ENCODE results near the gene SPACA9.

SPACA9 gene

DNA sequence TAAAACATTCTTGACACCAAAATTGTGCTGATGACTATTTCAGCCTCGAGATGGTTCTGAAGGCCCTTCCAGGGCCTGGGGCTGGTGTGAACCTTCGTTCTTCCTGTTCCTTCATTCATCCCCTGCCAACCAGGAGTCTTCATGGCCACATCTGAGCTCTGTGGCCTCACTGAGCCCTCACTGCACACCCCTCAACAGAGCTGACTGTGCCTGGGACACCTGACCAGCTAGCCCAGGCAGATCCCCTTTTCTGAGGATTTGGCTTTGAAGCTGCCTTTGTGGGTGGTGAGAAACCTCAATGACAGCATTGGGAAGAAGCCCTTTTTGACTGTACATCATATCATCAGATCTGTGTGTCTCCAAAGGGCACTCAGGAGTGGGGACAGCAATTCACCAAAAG lies 14.4 kb upstream of the SPACA9 start:
- no peak for DNase-seq

DNA sequence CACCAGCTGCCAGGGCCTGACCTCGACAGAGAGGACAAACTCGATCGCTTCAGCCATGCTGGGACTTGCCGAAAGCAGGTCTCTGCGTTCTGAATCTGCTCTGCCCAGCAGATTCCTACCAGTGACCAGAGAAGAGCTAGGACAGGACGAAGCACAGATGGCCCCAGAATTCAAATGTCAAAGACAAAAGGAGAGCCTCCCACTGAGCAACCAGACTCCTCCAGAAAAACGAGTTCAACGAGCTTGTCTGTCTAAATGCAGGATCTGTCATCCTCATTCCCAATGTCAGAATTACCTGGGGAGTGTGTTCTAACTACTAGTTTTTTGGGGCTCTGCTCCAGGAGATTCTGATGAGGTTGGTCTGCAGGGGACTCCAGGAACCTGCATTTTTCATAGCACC lies 14.0 kb upstream of the SPACA9 start:
- DNase-seq = no peak

DNA sequence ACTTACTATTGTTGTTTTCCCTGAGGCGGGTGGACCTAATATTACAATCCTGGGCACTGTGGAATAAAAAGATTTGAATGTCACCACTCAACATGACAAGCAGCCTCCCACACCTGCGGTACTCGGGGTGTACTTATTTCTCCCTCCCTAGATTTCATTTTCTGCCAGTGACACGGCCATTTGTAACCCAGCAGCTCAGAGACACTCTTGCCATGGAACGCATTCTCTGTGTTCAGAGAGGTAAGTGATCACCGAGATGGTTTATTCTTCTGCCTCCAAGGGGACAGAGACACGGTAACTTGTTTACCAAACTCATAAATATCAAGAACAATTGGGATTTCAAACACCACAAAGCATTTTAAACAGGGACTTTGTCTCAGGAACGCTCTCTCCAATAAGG lies 11.8 kb upstream of the SPACA9 start:
- DNase-seq = no peak

DNA sequence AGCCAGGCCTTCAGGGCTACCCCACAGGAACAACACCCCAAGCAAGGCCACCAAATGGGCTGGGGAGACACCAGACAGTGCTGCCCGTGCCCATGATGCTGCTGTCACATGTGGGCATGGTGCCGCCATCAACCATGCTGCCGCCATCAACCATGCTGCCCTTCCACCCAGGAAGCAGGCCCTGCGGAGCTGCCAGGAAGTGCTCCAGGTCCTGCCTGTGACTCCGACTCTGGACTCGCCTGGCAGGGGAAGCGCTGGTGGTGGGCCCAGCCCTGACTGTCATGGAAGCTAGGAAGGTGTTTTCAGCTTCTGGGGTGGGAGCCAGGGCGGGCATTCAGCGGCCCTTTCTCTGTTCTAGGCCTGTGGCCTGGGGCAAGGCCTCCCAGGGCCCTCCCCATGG lies 9.4 kb upstream of the SPACA9 start:
- no peak for DNase-seq

DNA sequence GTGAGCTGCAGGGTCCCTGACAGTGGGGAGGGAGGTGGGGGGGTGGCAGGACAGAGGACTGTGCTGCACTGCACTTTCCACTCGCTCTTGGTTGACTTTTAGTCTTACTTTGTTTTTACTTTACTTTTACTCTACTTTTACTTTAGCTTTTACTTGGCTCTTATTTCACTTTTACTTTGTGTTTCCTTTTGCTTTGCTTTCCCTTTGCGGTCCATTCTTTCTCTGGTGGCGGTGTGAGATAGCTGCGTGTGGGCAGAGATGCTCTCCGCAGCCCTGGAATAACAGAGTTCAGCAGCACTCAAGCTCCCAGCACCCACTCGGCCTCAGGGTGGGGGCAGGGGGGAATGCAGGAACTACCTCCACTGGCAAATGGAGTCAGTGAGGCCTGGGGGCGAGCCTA lies 5.3 kb upstream of the SPACA9 start:
- no peak for DNase-seq

DNA sequence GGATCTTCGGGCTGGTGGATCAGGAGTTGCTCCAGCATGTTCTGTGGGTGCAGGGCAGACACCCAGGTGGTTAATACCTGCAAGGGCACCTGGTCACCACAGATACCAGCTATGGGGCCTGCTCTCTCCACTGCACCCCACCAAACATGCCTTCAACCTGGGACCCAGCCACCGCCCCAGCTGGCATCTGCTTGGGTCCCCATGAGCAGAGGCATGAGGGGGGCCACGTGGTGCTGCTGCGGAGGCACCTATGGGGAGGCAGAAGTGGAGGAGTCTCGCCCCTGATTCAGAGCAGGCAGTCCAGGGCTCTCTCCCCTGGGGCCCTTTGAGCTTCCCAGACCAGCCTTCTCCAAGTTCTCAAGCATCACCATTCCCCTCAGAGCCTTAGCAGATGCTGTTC lies 3.5 kb upstream of the SPACA9 start:
- DNase-seq = no peak

DNA sequence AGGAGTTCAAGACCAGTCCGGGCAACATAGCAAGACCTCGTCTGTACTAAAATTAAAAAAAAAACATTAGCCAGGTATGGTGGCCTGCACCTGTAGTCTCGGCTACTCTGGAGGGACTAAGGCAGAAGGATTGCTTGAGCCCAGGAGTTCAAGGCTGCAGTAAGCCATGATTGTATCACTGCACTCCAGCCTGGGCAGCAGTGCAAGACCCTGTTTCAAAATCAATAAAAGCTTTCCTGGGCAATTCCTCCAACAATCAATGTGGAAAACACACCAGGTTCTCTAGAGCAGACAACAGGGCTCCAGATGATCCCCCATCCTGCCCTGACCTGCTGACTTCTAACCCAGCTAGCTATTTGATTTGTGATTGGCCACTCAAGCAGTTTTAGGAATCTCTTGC lies 1.8 kb upstream of the SPACA9 start:
- no peak for DNase-seq

DNA sequence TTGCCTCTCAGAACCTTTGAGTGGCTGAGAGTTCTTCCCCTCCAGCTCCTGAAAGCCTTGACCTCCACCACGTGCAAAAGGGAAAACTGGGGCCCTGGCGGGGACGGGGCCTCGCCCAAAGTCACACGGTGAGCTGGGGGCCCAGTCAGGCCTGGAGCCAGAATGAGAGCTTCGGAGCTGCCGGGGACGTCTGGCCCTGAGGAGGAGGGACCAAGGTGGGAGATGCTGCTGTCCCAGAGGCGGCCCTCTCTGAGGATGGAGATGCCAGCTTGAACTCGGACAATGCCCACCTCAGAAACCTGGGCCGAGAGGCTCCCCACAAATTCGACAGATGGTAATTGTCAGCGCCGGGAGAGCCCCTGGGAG lies 1.3 kb upstream of the SPACA9 start:
- no peak for DNase-seq

DNA sequence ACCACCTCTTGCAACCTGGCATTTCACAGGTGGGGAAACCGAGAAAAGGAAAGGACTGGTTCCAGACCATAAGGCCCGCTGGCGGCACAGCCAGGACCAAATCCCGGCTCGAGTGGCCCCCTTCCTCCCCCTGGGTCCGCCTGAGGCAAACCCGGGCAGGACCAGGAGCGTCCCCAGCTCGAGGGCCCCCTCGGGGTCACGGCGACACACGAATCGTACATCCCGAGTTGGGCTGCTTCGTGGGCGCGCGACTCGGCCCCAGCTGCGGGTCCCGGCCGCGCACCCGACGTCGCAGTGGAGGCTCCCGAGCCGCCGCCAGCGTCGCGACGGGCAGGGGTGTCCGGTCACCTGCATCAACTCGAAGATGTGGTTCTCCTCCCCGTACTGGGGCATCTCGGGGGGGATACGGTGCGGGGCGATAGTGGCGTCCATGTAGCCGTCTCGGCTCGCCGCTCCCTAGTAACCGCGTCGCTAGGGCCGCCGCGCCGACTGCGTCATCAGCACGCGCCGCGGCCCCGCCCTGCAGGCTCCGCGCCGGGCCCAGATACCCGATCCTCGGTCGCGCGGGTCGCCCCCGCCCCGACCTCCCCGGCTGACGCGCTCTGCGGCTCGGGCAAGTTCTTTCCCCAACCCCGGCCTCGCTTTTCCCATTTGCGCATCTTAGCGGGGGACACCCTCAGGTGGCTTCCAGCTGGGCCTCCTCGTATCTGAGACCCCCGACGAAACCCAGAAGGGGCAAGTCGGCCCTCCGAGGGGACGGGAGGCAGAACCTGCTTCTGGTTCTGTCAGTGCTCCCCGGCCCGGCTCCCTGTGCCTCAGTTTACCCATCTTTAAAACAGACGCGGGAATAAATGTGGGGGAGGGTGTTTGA lies 639 bp upstream of the SPACA9 start, which contains the start of gene AK8:
TSS of gene AK8 (minus strand) at position 461 of the 871 bp plus-strand sequence. CDS start at position 432, 29 bp downstream.
- peak; percentile 22 to 61 for DNase-seq

DNA sequence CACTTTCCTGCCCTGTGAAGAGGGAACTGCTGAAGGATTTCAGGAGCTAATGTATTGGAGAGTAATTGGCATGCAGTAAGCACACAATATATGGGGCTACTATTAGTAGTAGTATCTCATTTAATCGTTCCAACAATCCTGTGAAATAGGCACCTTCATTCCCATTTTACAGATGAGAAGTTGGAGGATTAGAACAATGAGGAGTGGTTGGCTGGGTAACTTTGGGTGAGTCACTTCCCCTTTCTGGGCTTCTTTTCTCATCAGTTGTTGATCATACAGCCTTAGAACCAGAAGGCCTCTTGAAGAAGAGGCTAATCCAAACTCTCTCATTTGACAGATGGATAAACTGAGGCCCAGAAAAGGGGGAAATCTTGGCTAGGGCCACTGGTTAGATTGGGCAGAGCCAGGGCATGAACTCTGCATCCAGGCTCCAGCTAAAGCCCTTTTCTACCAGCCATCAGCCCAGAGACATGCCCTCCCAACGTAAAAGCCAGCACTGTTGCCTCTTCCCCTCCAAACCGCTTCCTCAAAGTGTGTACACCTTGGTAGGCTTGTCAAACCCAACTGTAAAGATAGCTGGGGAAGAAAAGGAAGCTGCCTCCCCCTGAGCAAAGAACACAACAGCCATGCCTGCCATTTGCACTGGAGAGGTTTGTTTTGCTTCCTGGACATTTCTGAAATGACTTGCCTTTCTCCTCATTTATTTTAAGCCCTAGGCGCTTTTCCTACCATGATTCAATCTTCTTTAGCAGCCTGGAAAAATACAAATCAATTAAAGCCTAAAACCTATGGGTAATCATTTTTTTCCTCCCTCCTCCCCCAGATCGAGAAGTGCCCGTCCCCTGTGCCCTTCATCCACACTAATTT lies 992 bp downstream of the SPACA9 start:
- no peak for DNase-seq

DNA sequence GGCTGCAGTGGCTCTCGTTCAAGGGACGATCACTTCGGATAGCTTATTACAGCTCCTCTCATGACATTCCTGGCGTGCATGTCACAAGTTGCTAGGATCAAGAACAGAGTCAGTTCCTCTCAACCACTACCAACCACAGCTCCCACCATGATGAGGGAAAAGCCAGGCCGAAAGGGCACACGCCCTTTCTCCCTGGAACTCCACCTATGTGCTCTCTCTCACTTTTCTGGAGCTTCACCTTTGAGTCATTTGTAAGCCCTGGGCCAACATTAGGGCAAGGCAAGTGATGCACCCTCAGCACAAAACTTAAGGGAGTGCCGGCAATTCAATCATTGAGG lies 1.6 kb downstream of the SPACA9 start:
- DNase-seq = no peak

DNA sequence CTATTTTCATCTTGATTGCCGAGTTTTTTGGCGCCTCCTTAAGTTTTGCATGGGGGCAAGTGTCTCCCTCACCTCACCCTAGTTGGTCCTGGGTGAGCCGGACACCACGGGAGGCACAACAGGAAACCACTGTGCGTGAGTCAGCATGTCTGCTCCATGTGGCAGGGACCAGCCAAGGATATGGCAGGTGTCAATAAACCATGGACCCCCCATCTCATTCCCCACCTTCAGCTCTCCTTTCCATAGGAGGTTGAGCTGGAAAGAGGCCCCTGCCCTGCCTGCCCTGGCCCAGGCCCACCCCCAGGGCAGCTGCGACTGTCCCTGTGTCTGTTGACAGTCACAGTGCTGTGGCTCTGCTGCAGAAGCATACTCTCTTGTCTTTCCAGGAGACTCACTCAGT lies 3.1 kb downstream of the SPACA9 start:
- DNase-seq = no peak

DNA sequence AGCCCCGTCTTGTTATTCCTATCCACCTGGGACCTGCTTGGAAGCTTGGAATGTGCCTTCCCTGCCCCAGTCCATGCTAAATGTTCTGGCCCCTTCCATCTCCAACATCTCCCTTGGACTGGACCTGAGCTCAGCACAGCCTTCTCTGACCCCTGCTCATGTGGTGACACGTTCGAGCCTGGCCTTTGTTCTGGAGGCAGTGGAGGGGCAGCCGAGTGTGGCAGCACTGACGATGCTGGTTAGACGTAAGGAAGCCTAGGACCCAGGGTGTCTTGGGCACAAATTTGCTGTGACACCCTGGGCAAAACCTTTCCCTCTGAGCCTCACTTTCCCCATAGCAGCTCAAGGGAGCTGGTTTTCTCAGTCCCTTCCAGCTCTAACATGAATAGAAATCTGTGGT lies 3.9 kb downstream of the SPACA9 start:
- DNase-seq = no peak

DNA sequence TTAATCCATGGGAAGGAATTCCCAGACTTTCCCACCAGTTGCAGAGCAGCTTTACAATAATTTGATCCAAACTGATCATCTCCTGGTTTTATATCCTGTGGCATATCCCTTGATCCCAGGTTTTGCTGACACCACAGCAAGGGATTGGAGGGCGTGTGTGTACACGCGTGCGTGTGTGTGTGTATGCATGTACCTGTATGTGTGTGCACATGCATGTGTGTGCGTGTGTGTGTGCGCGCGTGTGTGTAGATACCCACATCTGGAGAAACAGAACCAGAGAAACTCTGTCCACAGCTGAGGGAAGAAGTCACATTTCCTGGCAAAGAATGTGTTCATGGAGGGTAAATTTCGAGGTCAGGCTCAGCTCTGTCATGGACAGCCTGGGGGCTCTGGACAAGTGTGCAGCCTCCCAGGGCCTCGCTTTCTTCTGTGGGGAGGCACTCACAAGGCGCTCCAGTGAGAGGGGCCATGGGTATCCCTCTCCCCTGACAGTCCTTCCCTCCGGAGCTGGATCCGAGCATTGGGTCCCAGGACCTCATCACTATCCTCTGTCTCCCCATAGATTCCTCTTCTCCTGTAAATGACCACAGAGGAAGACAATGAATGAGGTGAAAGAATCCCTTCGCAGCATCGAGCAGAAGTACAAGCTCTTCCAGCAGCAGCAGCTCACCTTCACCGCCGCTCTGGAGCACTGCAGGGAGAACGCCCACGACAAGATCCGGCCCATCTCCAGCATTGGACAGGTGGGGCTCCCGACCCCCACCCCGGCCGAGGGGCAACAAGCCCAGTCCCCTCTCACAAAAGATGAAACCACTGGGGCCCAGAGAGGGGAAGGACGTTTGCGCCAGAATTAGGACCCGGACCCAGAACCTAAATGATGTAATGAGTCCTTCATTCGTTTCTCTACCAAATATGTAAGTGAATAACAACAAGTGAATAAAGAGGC lies 4.9 kb downstream of the SPACA9 start:
- no peak for DNase-seq

DNA sequence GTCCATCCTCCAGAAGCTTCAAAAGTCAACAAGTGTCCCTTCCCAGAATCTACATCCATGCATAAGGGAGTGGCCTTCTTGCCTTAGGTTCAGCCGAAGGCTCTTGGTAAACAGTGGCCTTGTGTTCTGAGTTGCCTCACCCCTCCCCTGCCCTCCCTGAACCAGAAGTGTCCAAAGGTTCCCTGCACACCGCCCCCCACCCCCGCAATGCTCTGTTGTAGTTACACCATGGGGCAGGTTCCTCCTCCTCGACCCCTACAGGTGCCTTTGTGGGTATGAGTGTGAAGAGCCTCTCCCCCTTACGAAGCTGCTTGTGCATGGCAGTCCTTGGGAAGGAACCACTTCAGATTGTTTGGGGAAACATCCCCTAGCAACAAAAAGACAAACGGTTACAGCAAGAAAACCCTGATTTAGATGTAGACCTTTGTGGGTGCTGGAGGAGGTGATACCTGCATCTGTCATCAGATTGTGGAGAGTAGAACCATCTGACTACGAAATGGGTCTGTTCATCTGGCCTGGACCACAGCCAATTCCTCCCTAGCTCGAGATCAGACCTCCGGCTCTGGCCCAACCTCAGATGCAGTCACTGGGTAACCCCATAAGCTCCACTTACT lies 7.1 kb downstream of the SPACA9 start:
- DNase-seq = no peak

DNA sequence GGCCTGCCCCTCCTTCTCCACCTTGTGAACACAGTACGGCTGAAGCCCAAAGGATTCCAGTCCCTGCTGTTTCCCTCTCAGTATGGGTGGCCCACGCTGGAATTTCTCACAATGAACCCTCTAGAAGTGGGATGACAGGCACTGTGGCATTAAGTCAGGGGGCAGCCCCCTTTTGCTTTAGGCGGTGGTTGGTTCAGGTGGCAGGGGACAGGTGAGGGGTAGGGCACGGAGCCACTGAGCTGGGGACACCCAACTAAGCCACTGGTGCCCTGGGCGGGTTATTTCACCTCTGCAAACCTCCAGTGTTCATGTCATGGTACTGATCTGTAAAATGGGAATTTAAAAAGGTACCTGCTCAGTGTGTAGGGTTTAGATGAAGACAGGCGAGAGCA lies 7.6 kb downstream of the SPACA9 start:
- DNase-seq = no peak

DNA sequence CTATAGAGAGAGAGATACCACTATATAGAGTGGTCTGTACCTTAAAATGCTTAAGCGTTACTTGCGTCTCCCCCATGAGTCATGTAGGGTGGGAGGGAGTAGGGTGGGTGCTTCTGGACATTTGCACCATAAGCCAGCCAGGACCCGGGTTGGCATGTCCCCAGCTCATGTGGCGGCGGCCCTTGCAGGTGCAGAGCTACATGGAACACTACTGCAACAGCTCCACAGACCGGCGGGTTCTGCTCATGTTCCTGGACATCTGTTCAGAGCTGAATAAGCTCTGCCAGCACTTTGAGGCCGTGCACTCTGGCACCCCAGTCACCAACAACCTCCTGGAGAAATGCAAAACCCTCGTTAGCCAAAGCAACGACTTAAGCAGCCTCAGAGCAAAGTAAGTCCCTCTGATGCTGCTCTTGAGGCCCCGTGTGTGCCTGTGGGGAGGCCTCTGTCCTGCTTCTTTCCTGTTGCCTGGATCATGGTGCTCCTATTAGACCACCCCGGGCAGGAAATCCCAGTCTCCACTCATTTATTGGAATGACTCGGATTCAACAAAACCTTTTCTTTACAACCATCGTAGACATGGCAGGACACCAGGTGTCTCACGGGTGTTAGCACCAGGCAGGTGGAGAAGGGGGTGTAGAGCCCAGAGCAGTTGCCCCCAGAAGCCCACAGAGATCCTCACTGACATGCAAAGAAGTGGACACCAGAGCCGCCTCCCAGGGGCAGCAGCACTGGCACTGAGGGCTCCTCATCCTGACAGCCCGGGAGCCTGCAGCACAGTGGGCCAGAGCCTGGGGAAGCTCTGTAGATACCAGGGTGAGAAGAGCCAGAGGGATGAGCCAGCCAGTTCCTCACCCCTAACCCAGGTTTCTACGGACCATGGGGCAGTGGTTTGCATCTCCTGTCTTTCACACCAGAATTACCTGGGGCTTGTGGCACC lies 8.8 kb downstream of the SPACA9 start:
- DNase-seq = no peak

DNA sequence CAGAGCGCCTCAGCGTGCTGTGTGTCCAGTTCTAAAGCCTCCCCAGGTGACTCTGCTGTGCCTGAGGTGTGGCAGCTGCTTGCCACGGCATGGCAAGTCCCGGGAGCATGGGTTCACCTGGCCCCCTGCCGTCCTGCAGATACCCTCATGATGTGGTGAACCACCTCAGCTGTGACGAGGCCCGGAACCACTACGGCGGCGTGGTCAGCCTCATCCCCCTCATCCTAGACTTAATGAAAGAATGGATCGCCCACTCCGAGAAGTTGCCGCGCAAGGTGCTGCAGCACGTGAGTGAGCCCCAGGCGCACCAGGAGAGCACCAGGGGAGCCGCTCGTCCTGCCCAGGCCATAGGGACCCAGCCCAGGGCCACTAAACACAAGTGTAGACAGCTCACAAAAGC lies 9.5 kb downstream of the SPACA9 start:
- no peak for DNase-seq

DNA sequence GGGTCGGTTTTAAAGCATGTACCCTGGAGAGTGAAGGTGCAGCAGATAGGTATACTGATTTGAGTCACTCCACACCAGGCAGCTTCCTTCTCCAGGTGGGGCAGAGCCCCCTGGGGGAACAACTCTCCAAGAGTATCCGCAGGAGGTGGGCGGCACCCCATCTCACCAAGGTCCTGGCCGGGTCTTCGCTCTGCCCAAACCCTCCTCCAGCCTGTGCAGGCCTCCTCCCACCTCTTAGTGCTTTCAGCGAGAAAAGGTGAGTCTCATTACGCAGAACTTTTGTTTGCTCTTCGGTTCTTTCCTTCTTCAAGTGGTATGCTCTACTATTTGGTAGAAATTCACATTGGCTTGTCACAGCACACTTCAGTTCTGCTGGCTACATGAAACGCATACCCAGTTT lies 13.7 kb downstream of the SPACA9 start:
- no peak for DNase-seq

DNA sequence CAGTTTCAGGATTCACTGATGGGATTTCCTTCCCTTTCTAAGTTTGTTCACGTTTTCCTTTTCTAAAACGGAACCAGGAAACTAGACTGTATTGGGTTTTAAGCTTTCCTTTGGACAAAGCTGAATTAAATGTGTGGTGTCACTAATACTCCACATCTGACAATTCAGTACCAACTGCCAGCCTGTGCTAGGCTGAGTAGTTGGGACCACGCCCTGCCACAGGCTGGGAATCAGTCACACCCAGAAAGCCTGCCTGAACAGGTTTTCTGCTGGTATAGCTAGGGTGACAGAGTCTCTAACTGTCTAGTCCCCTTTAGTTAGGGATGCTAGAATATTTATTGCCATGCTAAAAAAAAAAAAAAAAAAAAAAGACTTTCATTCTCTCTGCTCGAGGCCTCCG lies 15.6 kb downstream of the SPACA9 start:
- no peak for DNase-seq

Measured in hippocampal formation (tissue), 2 donors.